T-helper 1 cell treated with Interleukin-12 subunit alpha and Interleukin-12 subunit beta and Interleukin-4 antibody, amounts not matched to agents 30 ng/mL and 1 ng/mL, for 36 hours (primary cell): ENCODE measurements around the gene OR6K3. TPM values are rescaled to one million over a fixed set of nuclear protein-coding genes. Genes with fewer than 3 reads are reported as not detected.
"Not testable (repeated sequence)": the region's sequence is repeated elsewhere in the genome, so short reads cannot be mapped to it uniquely, and the experiment has no call there.

Experiments
- intact Hi-C: fragments of 100-400 bp; cut with micrococcal nuclease; formaldehyde crosslinking; loops from one replicate; pipeline ENCODE4 v1.15.1; 2024
- total RNA-seq: library from RNA; stranded (reverse); gene quantifications from 2 replicates; pipeline ENCODE4 v1.2.3, GENCODE V29; 2022

OR6K3 gene
- total RNA-seq: not detected in 2 replicates

DNA sequence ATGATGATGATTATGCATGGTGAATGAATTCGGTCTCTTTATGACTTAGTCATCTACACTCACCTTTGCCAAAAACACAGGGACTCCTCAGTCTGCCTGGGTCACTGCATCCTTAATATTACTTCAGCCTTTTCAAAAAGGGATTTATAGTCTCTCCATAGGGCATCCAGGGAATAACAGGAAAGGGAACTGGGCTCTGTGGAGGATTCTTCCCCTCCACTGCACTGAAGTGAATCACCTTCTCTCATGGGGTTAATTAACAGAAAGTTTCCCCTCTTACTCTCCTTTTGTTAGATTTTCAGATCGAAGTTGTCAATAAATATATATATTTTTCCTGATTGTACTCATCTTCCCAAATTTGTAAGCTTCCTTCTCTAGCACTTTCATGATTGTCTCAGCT is at the start of gene OR6K3:
Gene OR6K3, minus strand, starts transcription at position 101 of the 400 bp plus-strand sequence. CDS start 2,605 bp downstream, outside the sequence.
- intact Hi-C loops: no loop called here

- intact Hi-C loops: no loop called here
These were observed 33.9 kb upstream of the OR6K3 start, which contains the start of gene OR6K6 for GRCh38 chr1:158754420-158754819. Gene OR6K6 (plus strand): TSS chr1:158754720. CDS start chr1:158754888, 168 bp downstream.

DNA sequence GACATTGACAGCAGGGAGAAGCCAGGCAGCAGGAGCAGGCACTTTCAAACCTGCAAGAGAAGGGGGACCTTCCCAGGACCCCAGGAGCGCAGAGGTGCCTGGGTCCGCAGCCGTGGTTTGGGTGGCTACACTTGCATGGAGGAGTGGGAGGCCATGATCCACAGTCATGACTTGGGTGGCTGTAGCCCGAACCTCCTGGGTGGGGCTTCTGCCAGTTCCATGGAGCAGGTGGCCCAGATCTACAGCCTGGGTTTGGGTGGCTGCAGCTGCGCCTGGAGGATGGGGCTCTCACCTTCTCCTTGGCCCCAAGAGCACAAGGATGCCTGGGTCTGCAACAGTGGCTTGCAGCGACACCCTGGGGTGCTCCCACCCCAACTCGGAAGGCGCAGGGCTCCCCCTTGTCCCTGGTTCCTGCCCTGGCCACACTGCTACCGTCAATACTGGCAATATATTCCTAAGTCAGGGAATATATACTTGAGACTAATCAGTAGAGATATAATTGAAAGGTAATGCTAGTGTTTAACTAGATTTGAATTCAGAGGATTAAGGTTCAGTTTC is 31.7 kb upstream of the OR6K3 start:
- intact Hi-C loops: no loop called here

DNA sequence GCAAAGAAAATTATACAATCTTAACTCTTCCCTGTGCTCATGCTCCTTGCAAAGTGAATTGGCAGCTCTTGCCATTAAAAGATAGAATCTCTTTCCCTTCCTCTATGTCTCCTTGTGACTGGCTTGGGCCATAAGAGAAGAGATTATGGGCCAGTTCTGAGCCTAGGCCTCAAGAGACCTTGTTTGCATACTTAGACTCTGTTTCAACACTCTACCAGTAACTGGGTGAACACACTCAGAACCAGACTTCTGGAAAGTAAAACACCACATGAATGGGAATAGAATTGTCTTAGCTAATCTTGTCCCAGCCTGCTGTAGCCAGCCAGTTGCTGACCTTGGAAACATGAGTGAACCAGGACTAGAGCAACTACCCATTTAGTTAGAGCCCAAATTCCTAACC is 15.3 kb upstream of the OR6K3 start:
- intact Hi-C loops: no loop called here

DNA sequence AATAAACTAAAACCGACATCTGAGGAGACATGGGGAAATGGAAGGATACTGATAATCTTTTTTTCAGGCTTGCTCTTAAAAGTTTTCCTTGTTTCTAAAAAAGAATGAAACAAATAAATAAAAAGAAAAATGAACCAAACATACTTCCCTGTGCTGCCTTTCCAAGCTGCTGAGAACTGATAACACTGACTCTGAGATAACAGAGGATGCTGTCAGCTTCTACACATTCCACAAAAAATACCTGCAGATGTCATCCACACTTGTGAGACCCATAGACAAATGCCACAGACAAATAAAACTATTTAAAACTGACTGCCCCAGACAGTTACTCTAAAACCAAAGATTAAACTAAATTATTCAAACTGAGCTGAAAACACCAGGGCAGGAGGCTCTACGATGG is 12.0 kb upstream of the OR6K3 start:
- intact Hi-C loops: no loop called here

GRCh38 chr1:158731707-158732106 is 11.2 kb upstream of the OR6K3 start:
- intact Hi-C loops: no loop called here

- intact Hi-C loops: no loop called here
These were observed 9.9 kb upstream of the OR6K3 start for GRCh38 chr1:158730453-158730852.

DNA sequence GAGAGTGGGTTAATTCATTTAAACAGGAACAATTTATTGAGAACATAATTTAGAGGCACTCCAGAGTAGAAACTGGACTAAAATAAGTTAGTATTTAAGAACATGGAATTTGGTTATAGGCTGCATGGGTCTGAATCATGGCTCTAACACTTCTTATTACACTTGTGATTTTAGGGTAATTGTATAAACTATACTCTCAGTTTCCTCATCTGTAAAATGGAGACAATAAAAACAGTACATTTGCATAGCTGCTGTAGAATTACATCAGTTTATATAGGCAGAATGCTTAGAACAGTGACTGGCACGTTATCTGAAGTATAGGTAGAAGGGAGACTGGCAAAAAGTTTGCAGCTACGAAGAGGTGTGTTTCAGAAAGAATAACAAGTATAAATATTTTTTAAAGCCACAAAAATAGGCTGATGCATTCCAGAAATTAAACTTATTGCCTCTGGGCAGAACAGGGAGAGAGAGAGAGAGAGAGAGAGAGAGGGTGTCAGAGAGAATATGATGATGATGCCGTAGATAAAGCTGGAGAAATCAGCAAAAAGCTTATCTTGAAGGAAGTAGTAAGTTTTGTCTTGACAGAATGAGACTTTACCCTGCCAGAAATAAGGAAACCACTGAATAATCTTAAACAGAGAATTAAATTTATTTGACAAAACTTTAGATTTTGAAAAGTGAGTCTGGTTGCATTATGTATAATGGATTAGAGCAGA is 8.1 kb upstream of the OR6K3 start:
- intact Hi-C loops: no loop called here

- intact Hi-C loops: no loop called here
These were observed 3.9 kb upstream of the OR6K3 start for GRCh38 chr1:158724442-158724841.

DNA sequence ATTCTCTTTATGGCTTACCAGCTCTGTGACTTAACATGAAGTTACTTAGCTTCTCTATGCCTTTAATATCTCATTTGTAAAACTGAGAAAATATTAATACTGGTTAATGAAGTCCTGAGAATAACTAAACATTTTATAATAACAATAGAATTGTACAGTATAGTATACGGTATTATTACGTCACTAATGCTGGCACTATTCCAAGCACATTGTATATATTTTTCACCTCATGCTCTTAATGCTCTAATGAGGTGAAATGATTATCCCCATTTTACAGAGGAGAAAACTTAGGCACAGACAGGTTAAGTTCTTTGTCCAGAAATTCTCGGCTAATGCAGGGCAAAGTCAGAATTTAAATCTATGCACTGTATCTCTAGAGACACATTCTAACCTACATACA is 856 bp downstream of the OR6K3 start:
- intact Hi-C loops: no loop called here

- intact Hi-C loops: no loop called here
These were observed 3.2 kb downstream of the OR6K3 start for GRCh38 chr1:158717344-158717743.

GRCh38 chr1:158716335-158716734 is 4.2 kb downstream of the OR6K3 start:
- intact Hi-C loops: no loop called here

DNA sequence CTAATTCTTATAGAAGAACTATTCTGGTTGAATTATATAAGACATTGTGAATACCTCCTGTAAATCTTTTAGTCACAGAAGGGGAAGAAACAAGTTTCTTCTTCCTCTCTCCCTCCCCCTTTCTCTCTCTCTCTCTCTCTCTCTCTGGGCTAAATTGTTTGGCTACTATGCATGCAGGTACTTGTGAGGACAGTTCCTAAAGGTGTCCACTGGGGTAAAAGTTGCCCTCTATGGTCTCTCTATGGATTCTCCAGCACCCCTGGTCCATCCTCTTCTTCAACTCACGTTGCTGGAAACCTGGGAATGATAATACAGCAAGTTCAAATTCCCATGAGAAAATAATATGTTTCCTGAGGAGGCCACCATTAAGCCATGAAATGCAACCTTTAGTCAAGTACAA is 5.8 kb downstream of the OR6K3 start:
- intact Hi-C loops: no loop called here

- intact Hi-C loops: no loop called here
These were observed 9.4 kb downstream of the OR6K3 start for GRCh38 chr1:158711098-158711497.

GRCh38 chr1:158706096-158706495 is 14.4 kb downstream of the OR6K3 start:
- intact Hi-C loops: no loop called here

- intact Hi-C loops: no loop called here
These were observed 20.0 kb downstream of the OR6K3 start, which contains the start of gene OR6K2 for GRCh38 chr1:158700552-158700951. Gene OR6K2 (minus strand): TSS chr1:158700652. CDS start chr1:158700652, 0 bp downstream.

DNA sequence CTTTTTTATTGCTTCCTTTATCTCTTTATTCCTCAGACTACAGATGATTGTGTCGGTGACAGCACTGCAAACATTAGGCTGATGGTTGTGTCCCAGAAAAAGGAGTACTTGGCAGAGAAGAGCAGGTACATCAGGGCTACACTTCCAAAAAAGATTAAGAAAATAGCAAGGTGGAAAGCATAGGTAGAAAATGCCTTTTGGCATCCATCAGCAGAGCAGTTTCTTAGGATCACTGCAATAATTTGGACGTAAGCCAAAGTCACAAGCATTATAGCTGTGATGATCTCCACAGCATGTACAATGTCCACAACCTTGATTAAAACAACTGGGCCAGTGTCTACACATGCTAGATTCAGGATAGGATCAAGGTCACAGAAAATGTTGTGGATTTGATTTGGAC is 25.9 kb downstream of the OR6K3 start:
- intact Hi-C loops: no loop called here

DNA sequence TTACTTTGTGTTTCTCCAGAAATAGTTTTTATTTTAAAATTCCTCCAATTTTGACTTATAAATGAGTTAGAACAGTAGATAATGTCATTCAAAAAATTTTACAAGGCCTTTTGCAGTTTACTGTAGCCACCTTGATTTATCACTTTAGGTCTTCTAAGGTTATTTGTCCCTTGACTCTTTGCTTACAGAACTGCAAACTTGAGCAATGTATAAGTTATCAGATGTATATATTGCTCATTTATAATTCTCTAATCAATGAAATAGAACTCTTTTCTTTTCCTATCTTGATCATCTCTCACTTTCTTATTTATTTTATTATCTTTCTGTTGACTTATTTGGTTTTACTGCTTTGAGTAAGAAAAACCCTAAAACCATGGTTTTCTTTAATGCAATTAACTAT is 28.2 kb downstream of the OR6K3 start:
- intact Hi-C loops: no loop called here

- intact Hi-C loops: no loop called here
These were observed 28.6 kb downstream of the OR6K3 start for GRCh38 chr1:158691907-158692306.

DNA sequence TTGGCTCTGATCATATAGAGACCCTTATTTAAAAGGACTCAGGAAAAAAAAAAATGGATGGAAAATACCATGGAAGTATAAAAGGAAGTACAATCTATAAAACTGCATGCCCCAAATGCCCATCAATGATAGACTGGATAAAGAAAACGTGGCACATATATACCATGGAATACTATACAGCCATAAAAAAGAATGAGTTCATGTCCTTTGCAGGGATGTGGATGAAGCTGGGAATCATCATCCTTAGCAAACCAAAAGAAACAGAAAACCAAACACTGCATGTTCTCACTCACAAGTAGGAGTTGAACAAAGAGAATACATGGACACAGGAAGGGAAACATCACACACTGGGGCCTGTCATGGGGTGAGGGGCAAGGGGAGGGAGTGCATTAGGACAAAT is 29.4 kb downstream of the OR6K3 start:
- intact Hi-C loops: not testable (repeated sequence)

DNA sequence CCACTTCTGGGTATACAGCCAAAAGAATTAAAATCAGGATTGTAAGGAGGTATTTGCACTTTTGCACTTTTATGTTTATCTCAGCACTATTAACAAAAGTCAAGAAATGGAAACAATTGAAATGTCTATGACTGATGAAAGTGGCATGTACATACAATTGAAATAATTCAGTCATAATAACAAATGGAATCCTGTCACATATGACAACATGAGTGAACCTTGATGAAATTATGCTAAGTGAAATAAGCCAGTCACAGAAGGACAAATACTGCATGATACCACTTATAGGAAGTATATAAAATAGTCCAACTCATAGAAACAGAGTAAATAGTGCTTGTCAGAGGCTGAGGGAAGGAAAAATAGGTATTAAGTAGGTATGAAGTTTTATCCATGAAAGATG is 30.6 kb downstream of the OR6K3 start:
- intact Hi-C loops: no loop called here

- intact Hi-C loops: no loop called here
These were observed 31.4 kb downstream of the OR6K3 start for GRCh38 chr1:158689110-158689509.

GRCh38 chr1:158688343-158688742 is 32.2 kb downstream of the OR6K3 start:
- intact Hi-C loops: not testable (repeated sequence)
